ENCODE measurements around the gene SH3TC2.

SH3TC2 gene

GRCh38 chr5:149015126-149015525 lies 47.7 kb downstream of the SH3TC2 start:
- no peak overlapping the region for H3K4me3 ChIP-seq (ENCODE audit: low read depth, low read length)
- ChIA-PET POLR2A (no interaction called here), CTCF (interaction anchor here (1.3 to 21.9 kb wide), 3 partner anchors 15 to 276 kb away, joined by 5 to 517 read pairs (median 12); no protein-coding TSS in a partner anchor)
- no peak for TF ChIP-seq CTCF (IDR thresholded peaks at IDR 0.05; ENCODE audit: insufficient read depth, low read length, missing control alignments)
- no peak for DNase-seq (ENCODE audit: low read depth, low spot score)

GRCh38 chr5:149014571-149015031 lies 48.3 kb downstream of the SH3TC2 start:
- DNase-seq (ENCODE audit: low read depth, low spot score) = no peak
- H3K4me3 ChIP-seq (ENCODE audit: low read depth, low read length) = no peak overlapping the region
- ChIA-PET POLR2A (no interaction called here), CTCF (interaction anchor here (0.9 to 21.9 kb wide), 5 partner anchors 8 to 275 kb away, joined by 3 to 517 read pairs (median 5); no protein-coding TSS in a partner anchor)
- no peak for TF ChIP-seq CTCF (IDR thresholded peaks at IDR 0.05; ENCODE audit: insufficient read depth, low read length, missing control alignments)

- H3K4me3 ChIP-seq (ENCODE audit: low read depth, low read length) = no peak overlapping the region
- DNase-seq (ENCODE audit: low read depth, low spot score) = no peak
- ChIA-PET CTCF (interaction anchor here (0.9 to 21.9 kb wide), 5 partner anchors 8 to 275 kb away, joined by 3 to 517 read pairs (median 5); no protein-coding TSS in a partner anchor), POLR2A (no interaction called here)
- no peak for TF ChIP-seq CTCF (IDR thresholded peaks at IDR 0.05; ENCODE audit: insufficient read depth, low read length, missing control alignments)
Measured at GRCh38 chr5:149013796-149014195, 49.1 kb downstream of the SH3TC2 start.

- CTCF ChIA-PET = interaction anchor here (1.4 to 21.9 kb wide), 5 partner anchors 10 to 273 kb away, joined by 4 to 517 read pairs (median 7); no protein-coding TSS in a partner anchor
- no peak overlapping the region for H3K4me3 ChIP-seq (ENCODE audit: low read depth, low read length)
- DNase-seq (ENCODE audit: low read depth, low spot score) = no peak
- POLR2A ChIA-PET = no interaction called here
- TF ChIP-seq CTCF (IDR thresholded peaks at IDR 0.05; ENCODE audit: insufficient read depth, low read length, missing control alignments) = no peak
Measured at GRCh38 chr5:149012350-149012749, 50.5 kb downstream of the SH3TC2 start.

GRCh38 chr5:149011728-149012127 lies 51.1 kb downstream of the SH3TC2 start:
- ChIA-PET POLR2A (no interaction called here), CTCF (interaction anchor here (1.4 to 21.9 kb wide), 5 partner anchors 10 to 273 kb away, joined by 4 to 517 read pairs (median 7); no protein-coding TSS in a partner anchor)
- no peak overlapping the region for H3K4me3 ChIP-seq (ENCODE audit: low read depth, low read length)
- TF ChIP-seq CTCF (IDR thresholded peaks at IDR 0.05; ENCODE audit: insufficient read depth, low read length, missing control alignments) = no peak
- no peak for DNase-seq (ENCODE audit: low read depth, low spot score)

DNA sequence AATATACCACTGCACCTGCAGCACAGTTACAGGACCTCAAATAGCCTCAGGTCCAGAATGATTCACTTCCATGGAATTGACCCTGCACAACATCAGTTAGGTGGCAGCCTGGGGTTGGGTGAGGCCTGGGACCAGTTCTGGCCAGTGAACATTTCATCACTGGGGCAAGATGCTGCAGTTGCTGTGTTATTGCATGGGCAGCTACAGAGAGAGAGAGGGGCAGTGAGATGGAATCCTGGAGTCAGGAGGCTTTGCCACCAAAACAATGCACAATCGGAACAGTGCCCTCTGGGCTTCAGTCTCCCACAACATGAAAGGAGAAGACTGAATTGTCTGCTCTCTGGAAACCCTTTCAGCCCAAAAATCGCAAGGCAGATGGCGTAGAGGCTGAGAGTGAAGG lies 51.8 kb downstream of the SH3TC2 start:
- H3K4me3 ChIP-seq (ENCODE audit: low read depth, low read length) = no peak overlapping the region
- TF ChIP-seq CTCF (IDR thresholded peaks at IDR 0.05; ENCODE audit: insufficient read depth, low read length, missing control alignments) = no peak
- CTCF ChIA-PET = interaction anchor here (1.7 to 21.9 kb wide), 4 partner anchors 9 to 272 kb away, joined by 4 to 517 read pairs (median 16); no protein-coding TSS in a partner anchor
- no peak for DNase-seq (ENCODE audit: low read depth, low spot score)
- POLR2A ChIA-PET = no interaction called here

Measured in AG04449 (cell line).